H1 (cell line): ENCODE data around the gene FBXO17. TPM values are rescaled to one million over a fixed set of nuclear protein-coding genes. Genes with fewer than 3 reads are reported as not detected.

Experiments
- GTF2F1 ChIP-seq: IDR thresholded peaks from 2 replicates; pipeline ENCODE4 v1.6.1; 2012; ENCODE audit warnings: low read depth, low read length, improper control_type of control experiment, borderline replicate concordance
- POLR2AphosphoS5 ChIP-seq: IDR thresholded peaks from 2 replicates; pipeline ENCODE4 v1.6.1; 2011; ENCODE audit warnings: low read depth, low read length
- SAP30 ChIP-seq: fragments of 300-600 bp; sonication (generic); IDR thresholded peaks from 2 replicates; pipeline ENCODE4 v1.7.1; 2012; ENCODE audit warnings: low read length, moderate library complexity, mild to moderate bottlenecking, inconsistent platforms; ENCODE audit not compliant: insufficient read depth, insufficient replicate concordance
- ZNF274 ChIP-seq: IDR thresholded peaks from 2 replicates; pipeline ENCODE4 v1.7.0; 2012; ENCODE audit warnings: low read length, borderline replicate concordance; ENCODE audit errors: extremely low read depth
- polyA plus RNA-seq, 7 experiments: library from polyadenylated mRNA; depleted of rRNA in 3 of 7; stranded (reverse) in 5 of 7; unstranded in 2 of 7; fragments of >200 nt in 5 of 7; fragments of 200-250 nt in 2 of 7; gene quantifications; 1 replicate in 5 of 7; 2 replicates in 1 of 7; 4 replicates in 1 of 7; pipeline versions ENCODE4 v1.2.1 to v1.2.3, GENCODE V29; 2011 to 2013; ENCODE audit warnings: missing spikeins in 2 of 7, mixed read lengths in 2 of 7
- total RNA-seq: library from RNA; stranded (reverse); fragmentation: NEBNext Ultra II Directional; extraction: Animal tissue kit (Norgen Biotek cat#: 25700); gene quantifications from 2 replicates; pipeline ENCODE4 v1.2.1, GENCODE V29; 2021

FBXO17 gene
- total and polyA plus RNA-seq, 2 of the 8 experiments (the other 6 are each of a cell fraction or from before 2014, with no cell fraction given), result 11.7 to 15.3 TPM

DNA sequence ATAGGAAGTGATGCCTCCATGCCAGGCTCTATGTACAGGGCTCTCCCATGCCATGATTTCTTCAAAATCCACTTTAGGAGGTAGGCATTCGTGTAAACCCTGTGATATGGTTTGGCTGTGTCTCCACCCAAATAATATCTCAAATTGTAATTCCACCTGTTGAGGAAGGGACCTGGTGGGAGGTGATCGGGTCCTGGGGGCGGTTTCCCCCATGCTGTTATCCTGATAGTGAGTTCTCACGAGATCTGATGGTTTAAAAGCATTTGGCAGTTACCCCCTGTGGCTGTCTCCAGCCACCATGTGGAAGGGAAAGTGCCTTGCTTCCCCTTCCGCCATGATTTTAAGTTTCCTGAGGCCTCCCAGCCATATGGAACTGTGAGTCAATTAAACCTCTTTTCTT is 53.1 kb downstream of the FBXO17 start (continued):
- no peak for TF ChIP-seq POLR2AphosphoS5
- no peak for TF ChIP-seq ZNF274
- no peak for TF ChIP-seq SAP30
- TF ChIP-seq GTF2F1, result no peak
